Amygdala (tissue), 56 donors: ENCODE data around the gene PRPH.
"Not testable (repeated sequence)": the region's sequence is repeated elsewhere in the genome, so short reads cannot be mapped to it uniquely, and the experiment has no call there.

Experiments used
- DNase-seq, 56 donors: peaks; one replicate each; lab custom pipeline; 2025; lab: John Stamatoyannopoulos, UW

PRPH gene

GRCh38 chr12:49330631-49331379 is 35.9 kb downstream of the PRPH start:
- no peak for DNase-seq

- DNase-seq, result peak in 42 of 56 donors; percentile 7 to 79 (median 46)
Measured at GRCh38 chr12:49331380-49332222, 36.7 kb downstream of the PRPH start.

- DNase-seq, result no peak
Measured at GRCh38 chr12:49332441-49332861, 37.5 kb downstream of the PRPH start.

GRCh38 chr12:49332891-49333371 is 38.0 kb downstream of the PRPH start:
- no peak for DNase-seq

- DNase-seq, result not testable (repeated sequence)
Measured at GRCh38 chr12:49333778-49334177, 38.8 kb downstream of the PRPH start.

- DNase-seq, result no peak
Measured at GRCh38 chr12:49334226-49334625, 39.3 kb downstream of the PRPH start.

- DNase-seq, result no peak
Measured at GRCh38 chr12:49334681-49335080, 39.7 kb downstream of the PRPH start.

- no peak for DNase-seq
Measured at GRCh38 chr12:49335118-49335954, 40.4 kb downstream of the PRPH start.

GRCh38 chr12:49335955-49336644 is 41.2 kb downstream of the PRPH start:
- DNase-seq, result no peak

- peak in 43 of 56 donors; percentile 14 to 86 (median 48) for DNase-seq
Measured at GRCh38 chr12:49336645-49337584, 42.0 kb downstream of the PRPH start, which contains the start of gene C1QL4. Gene C1QL4, minus strand, starts transcription at chr12:49337188. Its CDS starts 711 bp downstream, at chr12:49336477.

GRCh38 chr12:49338830-49339463 is 44.0 kb downstream of the PRPH start:
- no peak for DNase-seq

- DNase-seq, result peak in 2 of 56 donors; percentile 10 to 12
Measured at GRCh38 chr12:49339464-49339861, 44.5 kb downstream of the PRPH start.

- peak in 2 of 56 donors; percentile 18 to 19 for DNase-seq
Measured at GRCh38 chr12:49340095-49340870, 45.3 kb downstream of the PRPH start.

GRCh38 chr12:49340971-49341776 is 46.2 kb downstream of the PRPH start:
- no peak for DNase-seq

GRCh38 chr12:49341777-49342065 is 46.8 kb downstream of the PRPH start:
- no peak for DNase-seq

- peak in 41 of 56 donors; percentile 18 to 91 (median 49) for DNase-seq
Measured at GRCh38 chr12:49342066-49342913, 47.3 kb downstream of the PRPH start.
